Middle frontal gyrus (tissue), 1 donor: ENCODE data around the gene PDZD11.
"Not testable (repeated sequence)": the region's sequence is repeated elsewhere in the genome, so short reads cannot be mapped to it uniquely, and the experiment has no call there.

Experiments used
- DNase-seq: peaks from one replicate; pipeline ENCODE4 v3.0.0-alpha.2; 2015; ENCODE audit warnings: low spot score; ENCODE audit errors: extremely low spot score

Gene PDZD11, protein sequence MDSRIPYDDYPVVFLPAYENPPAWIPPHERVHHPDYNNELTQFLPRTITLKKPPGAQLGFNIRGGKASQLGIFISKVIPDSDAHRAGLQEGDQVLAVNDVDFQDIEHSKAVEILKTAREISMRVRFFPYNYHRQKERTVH

DNA sequence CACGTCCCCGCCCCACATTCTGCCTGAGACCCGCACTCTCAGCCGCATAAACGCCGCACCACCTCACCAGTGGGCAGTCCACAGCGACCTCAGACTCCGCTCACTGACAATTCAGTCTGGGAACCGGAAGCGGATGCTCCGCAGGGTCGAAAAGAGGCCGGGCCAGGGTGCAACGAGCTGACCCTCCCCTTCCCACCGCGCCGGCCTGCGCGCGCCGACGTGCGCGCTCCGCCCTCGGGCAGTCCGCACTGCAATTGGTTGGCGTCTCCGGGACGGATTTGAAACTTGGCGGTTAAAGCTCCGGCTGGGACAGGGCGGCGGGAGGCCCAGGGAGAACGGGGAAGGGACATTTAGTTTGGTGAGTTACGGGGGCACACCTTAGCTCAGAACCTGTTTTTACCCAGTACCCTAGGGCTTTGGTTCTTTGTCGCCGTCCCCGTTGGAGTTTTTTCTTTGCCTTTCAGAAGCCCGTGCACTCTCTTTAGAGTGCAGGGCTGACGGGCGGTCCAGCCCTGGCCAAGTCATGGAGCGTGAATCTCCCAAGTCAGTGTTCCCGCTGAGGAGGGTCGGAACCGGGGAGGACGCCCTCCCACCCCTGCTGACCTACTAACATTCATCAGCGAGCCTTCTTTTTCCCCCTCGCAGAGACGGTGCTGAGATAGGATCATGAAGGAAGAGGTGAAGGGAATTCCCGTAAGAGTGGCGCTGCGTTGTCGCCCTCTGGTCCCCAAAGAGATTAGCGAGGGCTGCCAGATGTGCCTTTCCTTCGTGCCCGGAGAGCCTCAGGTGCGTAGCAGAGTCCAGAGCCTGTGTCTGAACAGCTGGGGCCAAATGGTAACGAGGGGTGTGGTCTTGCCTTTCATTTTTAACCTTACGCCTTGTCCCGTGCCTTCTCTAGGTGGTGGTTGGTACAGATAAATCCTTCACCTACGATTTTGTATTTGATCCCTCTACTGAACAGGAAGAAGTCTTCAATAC lies at the start of gene PDZD11, which contains the start of gene KIF4A:
Gene PDZD11, minus strand, starts transcription at position 135 of the 978 bp plus-strand sequence. CDS start 586 bp downstream, outside the sequence.
Gene KIF4A, plus strand, starts transcription at position 312 of the 978 bp plus-strand sequence. Its CDS starts 355 bp downstream, at position 667.
- DNase-seq = peak; percentile 21

DNA sequence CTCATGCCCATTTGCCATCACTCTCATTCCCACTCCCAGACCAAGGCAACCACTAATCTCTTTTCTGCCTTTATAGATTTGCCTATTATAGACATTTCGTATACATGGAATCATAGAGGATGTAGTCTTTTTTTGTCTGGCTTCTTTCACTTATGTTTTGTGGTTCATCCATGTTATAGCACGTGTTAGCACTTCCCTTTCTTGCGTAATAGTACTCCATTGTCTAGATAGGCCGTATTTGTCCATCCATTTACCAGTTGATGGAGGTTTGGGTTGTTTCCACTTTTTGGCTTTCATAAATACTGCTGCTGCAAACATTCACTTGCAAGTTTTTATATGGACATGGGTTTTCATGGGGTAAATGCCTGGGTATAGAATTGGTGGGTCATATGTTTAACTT lies 48.6 kb upstream of the PDZD11 start:
- no peak for DNase-seq

DNA sequence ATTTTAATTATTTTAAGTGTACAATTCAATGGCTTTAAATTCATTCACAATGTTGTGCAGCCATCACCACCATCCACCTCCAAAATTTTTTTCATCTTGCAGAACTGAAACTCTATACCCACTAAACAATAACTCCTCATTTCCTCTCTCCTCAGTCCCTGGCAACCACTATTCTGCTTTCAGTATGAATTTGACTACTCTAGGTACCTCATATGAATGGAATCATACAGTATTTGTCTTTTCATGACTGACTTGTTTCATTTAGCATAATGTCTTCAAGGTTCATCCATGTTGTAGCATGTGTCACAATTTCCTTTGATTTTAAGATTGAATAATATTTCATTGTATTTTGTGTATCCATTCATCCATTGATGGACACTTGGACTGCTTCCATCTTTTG lies 47.0 kb upstream of the PDZD11 start:
- no peak for DNase-seq

DNA sequence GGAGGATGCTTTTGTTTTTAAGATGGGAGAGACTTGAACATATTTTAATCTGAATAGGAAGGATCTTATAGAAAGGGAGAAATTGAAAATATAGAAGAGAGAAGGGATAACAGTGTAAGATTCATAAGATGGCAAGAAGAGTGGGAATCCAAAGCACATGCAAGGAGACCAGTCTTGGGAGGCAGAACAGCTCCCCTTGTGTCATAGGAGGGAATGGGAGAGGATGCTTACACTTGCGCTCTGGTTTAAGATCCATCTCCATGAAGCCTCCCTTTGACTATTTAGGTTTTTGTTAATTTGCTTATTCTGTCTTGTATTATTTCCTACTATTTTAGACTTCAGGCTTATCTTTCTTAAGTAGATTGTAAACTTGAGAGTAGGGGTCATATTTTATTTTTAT lies 42.9 kb upstream of the PDZD11 start:
- no peak for DNase-seq

DNA sequence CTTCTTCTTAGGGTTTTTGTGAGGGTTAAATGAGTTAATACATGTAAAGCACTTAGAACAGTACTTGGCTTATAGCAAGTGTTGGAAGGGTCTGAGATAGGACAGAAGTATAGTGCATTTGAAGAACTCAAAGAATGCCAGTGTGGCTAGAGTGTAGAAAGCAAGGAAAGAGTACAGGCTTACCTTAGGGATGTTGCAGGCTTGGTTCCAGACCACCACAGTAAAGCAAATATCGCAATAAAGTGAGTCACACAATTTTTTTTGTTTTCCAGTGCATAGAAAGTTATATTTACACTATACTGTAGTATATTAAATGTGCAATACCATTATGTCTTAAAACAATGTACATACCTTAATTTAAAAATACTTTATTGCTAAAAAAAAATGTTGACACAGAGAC lies 41.4 kb upstream of the PDZD11 start:
- DNase-seq = no peak

DNA sequence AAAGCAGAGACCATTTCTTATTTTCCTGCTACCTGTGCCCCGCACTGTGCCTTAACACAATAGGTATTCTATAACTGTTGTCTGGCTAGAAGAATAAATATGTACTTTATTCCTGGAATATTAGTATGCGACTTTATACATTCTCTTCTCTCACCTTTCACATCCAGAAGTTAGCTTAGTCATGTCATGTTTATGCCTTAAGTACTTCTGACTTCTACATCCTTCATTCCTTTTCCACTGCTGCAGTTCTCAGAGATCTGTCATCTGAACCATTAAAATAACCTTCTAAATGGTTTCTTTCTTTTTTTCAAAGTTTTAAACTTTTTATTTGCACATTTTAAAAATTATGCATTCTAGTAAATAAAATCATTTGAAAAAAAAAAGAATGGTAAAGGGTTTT lies 34.6 kb upstream of the PDZD11 start:
- no peak for DNase-seq

DNA sequence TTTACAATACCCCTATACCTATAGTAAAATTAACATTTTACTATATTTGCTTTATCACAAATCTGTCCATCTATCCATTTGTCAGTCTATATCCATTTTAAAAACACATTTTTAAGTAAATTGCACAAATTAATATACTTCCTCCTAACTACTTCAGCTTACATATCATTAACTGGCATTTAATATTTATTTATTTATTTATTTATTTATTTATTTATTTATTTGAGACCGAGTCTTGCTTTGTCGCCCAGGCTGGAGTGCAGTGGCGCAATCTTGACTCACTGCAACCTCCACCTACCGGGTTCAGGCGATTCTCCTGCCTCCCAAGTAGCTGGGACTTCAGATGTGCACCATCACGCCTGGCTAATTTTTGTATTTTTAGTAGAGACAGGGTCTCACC lies 33.9 kb upstream of the PDZD11 start:
- DNase-seq = not testable (repeated sequence)

DNA sequence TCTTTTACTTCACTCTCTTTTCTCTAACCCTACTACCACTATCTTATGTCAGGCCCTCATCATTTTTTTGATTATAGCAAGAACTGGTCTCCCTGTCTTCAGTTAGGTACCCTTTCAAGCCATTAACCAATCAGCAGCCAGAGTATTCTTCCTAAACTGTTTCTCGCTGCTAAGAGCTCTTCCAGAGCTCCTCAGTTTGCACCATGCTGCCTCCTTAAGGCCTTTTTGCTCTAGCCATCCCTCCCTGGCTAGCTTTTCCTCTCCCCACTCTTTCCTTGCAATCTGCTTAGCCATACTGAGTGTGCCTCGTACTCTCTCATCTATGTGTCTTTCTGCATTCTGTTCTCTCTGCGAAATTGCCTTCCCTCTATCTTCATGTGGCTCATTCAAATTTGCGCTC lies 33.1 kb upstream of the PDZD11 start:
- no peak for DNase-seq

DNA sequence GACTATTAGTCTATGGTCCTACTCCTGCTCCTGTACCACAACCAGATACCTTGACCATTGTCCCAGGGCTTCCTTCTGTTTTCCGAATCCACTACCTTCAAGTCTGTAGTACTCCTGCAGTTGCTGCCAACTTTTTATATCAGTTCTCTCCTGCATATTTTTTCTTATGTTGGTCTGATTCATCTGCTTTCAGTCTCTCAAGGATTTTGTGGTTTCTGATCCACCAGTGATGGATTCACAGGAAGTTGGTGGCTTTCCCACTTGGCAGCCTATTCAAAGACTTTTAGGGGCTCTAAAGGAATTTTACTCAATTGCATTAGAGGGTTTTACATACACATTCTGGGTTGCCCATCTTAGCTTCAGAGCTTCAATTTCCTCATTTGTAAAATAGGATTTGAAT lies 23.8 kb upstream of the PDZD11 start:
- no peak for DNase-seq

DNA sequence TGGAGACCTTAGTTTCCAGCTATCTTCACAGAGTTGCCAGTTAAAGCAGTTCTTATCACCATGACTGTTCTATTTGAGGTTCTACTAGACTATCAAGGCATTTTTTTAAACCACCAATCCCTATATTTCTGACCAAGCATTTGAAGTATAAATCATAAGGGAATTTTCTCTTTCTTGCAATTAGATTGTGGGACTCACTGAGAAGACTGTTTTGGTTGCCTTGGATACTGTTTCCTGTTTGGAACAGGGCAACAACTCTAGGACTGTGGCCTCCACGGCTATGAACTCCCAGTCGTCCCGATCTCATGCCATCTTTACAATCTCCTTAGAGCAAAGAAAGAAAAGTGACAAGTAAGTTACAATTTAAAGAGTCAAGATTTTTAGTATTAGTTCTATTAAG lies 12.0 kb upstream of the PDZD11 start:
- DNase-seq = no peak

DNA sequence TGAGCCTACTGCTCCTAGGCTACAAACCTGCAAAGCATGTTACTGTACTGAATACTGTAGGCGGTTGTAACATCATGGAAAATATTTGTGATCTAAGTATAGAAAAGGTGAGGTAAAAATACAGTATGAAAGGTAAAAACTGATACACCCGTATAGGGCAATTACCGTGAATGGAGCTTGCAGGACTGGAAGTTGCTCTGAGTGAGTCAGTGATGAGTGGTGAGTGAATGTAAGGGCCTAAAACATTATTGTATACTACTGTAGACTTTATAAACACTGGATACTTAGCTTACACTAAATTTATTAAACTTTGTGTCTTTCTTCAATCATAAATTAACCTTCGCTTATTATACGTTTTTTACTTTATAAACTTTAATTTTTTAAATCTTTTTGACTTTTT lies 3.9 kb upstream of the PDZD11 start:
- DNase-seq = no peak

DNA sequence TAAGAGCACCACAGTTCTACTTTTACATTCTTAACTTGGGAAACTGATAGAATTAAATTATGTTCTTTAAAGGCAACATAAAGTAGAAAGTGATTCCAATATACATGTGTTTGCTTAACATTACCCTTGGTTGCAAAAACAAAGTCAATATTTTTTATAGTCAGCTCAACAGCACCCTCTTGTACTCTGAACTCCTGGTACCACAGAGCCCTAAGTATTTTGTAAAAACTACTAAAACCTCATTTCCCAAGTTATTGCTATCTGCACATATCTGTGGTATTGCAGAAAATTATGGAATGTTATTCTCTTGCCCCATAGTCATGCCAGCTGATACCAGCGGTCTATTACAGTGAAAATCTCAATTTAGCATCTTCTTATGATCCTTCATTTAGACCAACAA lies 3.1 kb upstream of the PDZD11 start:
- no peak for DNase-seq

DNA sequence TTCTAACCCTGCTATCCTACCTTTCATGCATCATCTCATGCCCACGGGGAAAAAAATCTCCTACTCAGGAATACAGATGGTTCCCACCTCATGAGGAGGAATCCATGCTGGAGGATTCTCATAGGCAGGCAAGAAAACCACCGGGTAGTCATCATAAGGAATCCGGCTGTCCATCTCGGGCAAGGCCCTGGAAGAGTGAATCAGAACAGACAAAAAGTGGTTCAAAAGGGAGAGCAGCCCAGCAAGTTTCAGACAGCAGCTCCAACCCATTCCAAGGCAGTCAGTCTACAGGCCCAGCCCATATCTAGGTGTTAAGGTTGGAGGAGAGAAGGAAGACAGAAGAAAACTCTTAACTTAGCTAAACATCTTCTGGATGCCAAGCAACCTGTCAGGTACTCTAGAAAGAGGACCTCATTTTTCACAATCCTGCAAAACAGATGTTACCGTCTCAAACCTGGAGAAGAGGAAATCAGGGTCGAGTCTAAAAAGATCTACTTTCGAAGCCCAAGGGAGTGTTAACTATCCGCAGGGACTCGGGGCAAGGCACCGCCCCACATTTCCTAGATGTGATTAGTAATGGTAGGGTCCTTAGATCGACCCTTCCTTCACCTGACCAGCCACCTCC lies 447 bp downstream of the PDZD11 start:
- DNase-seq = no peak

DNA sequence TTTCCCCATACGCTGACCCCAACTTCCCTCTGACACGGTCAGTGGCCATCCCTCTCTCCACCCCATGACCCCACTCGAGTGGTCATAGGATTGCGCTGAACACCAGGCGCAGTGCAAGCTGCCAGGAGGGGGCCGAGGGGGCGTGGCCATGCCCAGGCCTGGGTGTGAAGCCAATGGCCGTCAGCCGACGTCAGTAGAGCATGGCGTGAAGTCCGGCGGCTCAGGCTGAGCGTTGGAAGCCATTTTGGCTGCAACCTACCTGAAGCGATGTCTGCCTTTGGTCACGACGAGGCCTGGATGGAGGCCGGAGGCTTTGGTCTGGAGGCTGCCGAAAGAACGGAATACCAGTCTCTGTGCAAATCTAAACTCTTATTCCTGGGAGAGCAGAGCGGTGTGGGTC lies 7.8 kb downstream of the PDZD11 start, which contains the start of gene RAB41:
Gene RAB41, plus strand, starts transcription at position 222 of the 400 bp plus-strand sequence. Its CDS starts 46 bp downstream, at position 268.
- no peak for DNase-seq

DNA sequence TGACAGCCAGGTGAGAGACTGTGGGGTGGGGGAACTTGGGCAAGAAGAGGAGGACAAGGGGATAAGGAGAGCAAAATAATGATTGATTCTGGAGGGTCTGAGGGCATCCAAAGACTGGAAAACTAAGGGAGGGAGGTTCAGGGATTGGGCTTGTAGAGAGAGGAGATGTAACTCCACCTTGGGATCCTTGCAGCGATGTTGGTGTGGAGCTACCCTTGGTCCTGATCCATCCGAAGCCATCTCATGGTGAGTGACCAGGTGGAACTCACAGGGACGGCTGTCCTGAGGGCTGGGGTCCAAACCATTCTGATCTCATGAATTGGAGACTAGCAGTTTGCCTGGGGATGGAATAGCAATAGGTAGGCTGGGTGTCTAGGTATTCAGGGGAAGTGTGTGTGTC lies 9.2 kb downstream of the PDZD11 start:
- no peak for DNase-seq

DNA sequence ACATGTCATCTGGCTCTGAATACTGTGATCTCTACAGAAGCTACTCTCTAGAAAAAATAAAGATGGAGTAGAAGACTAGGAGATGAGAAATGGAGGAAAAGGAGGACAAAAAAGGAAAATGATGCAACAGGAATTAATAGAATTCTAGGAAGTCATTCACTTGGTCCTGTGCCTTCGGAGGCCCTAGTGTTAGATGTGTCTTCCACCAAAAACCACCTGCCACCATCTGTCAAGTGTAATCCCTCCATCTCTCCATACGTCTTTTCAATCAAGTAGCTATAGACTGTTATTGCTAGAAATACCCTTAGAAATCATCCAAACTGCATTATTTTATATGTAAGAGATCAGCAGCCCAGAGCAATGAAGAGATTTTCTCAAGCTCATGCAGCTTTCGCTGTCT lies 10.6 kb downstream of the PDZD11 start:
- DNase-seq = no peak

DNA sequence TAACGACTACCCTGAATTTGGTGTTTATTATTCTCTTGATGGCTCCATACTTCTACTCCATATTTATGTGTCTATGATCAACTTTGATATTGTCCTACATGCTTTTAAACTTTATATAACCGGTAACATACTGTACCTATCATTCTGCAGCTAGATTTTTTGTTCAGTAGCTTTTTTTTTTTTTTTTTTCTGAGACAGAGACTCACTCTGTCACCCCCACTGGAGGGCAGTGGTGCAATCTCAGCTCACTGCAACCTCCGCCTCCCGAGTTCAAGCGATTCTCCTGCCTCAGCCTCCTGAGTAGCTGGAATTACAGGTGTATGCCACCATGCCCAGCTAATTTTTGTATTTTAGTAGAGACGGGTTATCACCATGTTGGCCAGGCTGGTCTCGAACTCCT lies 15.7 kb downstream of the PDZD11 start:
- not testable (repeated sequence) for DNase-seq

DNA sequence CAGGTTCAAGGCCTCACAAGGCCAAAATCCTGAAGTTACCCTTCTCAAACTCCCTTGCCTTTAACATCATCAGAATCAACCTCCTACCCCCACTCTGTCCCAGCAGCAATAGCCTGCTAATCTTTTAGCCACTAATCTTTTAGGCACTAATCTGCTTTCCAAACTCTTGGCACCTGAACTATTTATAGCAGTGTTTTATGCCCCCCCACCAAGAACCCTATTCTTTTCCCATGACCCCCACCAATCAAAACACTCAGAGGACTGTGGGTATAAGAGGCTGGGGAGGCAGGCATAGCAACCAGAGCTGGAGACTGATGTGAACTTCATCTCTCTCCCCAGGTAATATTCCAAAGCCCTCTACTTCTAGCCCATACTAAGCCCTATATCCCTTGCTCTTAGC lies 21.7 kb downstream of the PDZD11 start, which contains the start of gene ARR3:
Gene ARR3, plus strand, starts transcription at position 301 of the 400 bp plus-strand sequence. CDS start 1,052 bp downstream, outside the sequence.
- DNase-seq = no peak

DNA sequence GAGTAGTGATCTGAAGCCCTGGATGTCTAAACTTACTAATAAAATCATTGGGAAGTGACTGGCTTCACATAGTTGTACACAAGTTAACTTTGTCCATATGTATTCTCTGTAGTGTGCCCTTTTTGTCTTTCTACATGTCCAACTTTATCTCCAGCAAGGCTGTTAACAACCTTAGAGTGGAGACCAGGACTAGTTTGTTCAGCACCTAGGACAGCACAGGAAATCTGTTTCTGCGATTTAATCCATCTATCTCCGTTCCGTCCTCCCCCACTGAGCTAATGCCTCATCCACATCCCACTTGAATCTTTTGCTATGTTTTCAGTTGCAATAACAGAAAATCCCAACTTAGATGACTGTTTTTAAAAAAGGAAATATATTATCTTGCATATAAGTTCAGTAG lies 24.9 kb downstream of the PDZD11 start:
- no peak for DNase-seq

DNA sequence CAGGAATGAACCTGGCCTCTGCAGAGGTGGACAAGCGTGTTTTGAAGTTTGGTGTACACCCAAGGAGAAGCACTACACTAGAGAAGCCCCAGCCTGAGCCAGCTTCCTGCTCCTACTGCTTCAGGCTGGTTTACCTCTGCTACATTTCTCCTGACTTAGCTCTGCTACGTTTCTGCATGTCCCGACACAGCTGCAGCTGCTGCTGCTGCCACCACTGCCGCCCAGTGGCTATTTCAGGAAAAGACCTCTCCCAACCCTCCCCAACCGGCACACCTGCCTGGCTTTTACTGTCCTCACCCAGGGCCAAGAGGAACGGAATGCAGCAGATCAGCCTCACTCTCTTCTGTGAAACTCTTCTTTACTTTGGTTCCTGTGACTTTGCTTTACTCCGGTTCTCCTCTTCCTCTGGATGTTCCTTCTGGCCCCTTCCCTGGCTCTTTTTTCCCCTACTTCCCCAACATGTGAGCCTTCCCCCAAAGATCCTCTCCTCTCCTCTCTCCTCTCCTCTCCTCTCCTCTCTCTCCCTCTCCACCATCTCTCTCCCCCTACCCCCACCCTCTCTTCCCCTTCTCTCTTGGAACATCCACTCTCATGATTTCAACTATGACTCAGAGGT lies 26.7 kb downstream of the PDZD11 start:
- no peak for DNase-seq

DNA sequence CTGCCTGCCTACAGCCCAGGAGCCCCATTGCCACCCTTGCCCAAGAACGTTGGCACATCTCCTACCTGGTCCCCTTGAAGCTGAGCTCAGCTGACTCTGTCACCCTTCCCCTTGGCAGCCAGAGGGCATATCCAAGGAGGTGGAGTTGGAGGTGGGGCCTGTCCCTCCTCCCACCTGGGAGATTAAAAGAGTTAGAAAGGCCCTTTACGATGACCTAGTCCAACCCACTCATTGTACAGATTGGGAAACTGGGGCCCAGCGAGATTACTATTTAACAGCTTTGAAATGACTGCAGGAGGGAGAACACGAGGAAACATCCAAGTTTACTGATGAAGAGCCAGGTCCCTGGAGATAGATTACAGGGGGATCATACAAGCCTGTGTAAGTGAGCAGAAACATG lies 29.6 kb downstream of the PDZD11 start, which contains the start of gene P2RY4:
Gene P2RY4, minus strand, starts transcription at position 101 of the 400 bp plus-strand sequence. CDS start 580 bp downstream, outside the sequence.
- DNase-seq = no peak
